HG03354 (cell line): ENCODE data around the gene SNN.

ENCODE experiments used
- ATAC-seq: cut with Tn5 transposase; IDR thresholded peaks from one replicate; pipeline ENCODE4 v1.9.1; 2021; ENCODE audit warnings: mild to moderate bottlenecking; ENCODE audit not compliant: unreplicated experiment, poor library complexity, severe bottlenecking

Gene SNN

GRCh38 chr16:11665071-11665491 is 3.2 kb upstream of the SNN start:
- no peak for ATAC-seq

- no peak for ATAC-seq
Observed at GRCh38 chr16:11666103-11667055, 1.9 kb upstream of the SNN start.

- ATAC-seq: no peak
Observed at GRCh38 chr16:11667221-11667823, 933 bp upstream of the SNN start.

GRCh38 chr16:11668623-11669379 is 546 bp downstream of the SNN start:
- ATAC-seq: no peak

GRCh38 chr16:11669380-11670146 is 1.3 kb downstream of the SNN start:
- ATAC-seq: no peak

GRCh38 chr16:11670171-11671131 is 2.2 kb downstream of the SNN start:
- no peak for ATAC-seq

- ATAC-seq: no peak
Observed at GRCh38 chr16:11671271-11671670, 3.0 kb downstream of the SNN start.

- no peak for ATAC-seq
Observed at GRCh38 chr16:11671676-11672075, 3.4 kb downstream of the SNN start.

GRCh38 chr16:11672206-11673090 is 4.2 kb downstream of the SNN start:
- no peak for ATAC-seq

GRCh38 chr16:11673091-11674000 is 5.1 kb downstream of the SNN start:
- ATAC-seq: no peak

GRCh38 chr16:11674001-11674817 is 6.0 kb downstream of the SNN start:
- ATAC-seq: no peak

GRCh38 chr16:11674818-11675560 is 6.7 kb downstream of the SNN start:
- ATAC-seq: no peak

GRCh38 chr16:11675561-11676511 is 7.6 kb downstream of the SNN start:
- ATAC-seq: no peak

- ATAC-seq: no peak
Observed at GRCh38 chr16:11676799-11677198, 8.5 kb downstream of the SNN start.
